Medulla oblongata (tissue), 1 donor: ENCODE measurements around the gene ABCA3.
"Not testable (repeated sequence)": the region's sequence is repeated elsewhere in the genome, so short reads cannot be mapped to it uniquely, and the experiment has no call there.

Experiments used
- DNase-seq: peaks from one replicate; pipeline ENCODE4 v3.0.0-alpha.2; 2015; ENCODE audit errors: extremely low spot score

Gene ABCA3

DNA sequence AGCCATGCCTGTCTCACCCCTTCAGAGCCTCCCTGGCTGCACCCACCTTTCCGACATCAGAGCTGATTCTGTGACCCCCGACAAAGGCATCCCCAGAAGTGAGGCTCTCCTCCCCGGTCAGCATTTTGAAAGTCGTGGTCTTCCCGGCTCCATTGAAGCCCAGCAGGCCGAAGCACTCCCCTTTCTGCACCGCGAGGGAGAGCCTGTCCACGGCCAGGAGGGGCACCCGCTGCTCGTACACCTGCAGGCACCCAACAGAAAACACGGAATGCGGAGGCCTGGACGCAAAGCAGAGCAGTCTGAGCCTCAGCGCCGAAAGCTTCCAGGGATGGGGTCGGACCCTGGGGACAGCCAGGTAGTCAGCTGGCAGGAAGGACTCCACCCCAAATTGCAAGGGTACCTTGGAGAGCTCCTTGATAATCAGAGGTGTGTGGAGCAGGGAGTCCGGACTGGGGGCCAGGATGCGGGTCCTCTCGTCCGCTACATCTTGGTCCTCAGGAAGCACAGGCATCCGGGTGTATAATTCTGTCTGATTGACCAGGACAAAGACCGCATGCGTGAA is 59.5 kb downstream of the ABCA3 start:
- no peak for DNase-seq

DNA sequence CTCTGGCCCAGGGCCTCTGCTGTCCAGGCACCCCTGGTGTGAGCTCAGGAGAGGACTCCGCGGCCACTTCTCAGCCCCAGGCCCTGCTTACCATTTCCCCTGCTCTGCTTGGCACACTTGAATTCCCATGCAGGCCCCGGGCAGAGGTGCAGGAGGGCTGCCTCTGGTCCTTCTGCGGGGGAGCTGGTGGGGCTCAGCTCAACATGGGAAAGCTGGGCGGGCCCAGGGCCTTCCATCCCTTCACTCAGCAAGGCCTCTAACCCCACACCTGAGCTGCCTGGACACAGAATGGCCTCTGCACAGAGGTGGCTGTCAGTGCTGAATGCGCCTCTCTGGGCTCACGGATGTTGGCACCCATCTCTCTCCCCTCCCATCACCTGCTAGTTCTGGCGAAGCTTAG is 60.1 kb downstream of the ABCA3 start:
- DNase-seq: no peak

DNA sequence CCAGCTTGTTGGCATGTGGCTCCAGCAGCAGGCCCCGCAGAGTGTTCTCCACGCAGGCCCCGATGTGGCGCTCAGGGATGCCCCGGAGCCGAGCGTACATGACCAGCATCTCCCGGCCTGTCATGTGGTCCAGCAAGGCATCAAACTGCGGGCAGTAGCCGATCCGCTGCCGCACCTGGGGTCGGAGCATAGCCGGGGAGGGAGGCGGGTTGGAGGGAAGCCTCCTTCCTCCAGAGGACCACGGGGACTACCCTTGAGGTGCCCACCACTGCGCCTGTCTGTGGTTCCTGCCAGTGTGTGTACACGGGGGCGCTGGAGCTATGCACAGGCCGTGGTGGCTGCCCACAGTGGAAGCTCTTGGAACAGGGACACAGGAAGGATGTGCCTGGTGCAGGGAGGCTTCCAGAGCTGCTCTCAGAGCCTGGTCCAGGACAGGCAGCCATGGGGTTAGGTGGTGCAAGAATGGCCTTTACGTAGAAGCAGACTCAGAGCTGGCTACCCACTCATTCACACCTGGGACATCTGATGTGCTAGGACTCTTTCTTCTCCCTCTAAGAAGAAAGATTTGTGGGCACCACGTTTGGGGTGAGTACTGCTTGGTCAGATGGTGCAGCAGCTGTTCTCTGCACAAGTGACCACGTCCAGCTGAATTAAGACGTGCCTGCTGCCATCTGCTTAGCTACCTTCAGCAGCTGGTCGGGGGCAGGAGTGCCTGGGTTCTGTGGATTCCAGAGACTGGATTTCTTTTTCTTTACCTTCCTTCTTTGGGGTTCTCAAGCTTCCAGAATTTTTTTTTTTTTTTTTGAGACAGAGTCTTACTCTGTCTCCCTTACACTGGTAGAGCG is 61.4 kb downstream of the ABCA3 start:
- DNase-seq: no peak

DNA sequence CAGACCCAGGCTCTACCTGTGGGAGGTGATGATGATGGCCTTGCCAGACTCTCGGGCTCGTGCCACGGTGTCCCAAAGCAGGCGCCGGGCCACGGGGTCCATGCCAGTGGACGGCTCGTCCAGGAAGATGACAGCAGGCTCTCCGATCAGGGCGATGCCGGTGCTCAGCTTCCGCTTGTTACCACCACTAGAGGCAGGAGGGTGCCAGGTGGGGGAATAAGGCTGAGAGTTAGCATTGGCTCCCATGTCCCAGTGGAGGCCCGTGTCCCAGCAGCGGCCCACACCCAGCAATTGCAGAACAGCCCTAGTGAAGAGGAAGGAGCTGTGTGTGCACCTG is 62.3 kb downstream of the ABCA3 start:
- DNase-seq: no peak

DNA sequence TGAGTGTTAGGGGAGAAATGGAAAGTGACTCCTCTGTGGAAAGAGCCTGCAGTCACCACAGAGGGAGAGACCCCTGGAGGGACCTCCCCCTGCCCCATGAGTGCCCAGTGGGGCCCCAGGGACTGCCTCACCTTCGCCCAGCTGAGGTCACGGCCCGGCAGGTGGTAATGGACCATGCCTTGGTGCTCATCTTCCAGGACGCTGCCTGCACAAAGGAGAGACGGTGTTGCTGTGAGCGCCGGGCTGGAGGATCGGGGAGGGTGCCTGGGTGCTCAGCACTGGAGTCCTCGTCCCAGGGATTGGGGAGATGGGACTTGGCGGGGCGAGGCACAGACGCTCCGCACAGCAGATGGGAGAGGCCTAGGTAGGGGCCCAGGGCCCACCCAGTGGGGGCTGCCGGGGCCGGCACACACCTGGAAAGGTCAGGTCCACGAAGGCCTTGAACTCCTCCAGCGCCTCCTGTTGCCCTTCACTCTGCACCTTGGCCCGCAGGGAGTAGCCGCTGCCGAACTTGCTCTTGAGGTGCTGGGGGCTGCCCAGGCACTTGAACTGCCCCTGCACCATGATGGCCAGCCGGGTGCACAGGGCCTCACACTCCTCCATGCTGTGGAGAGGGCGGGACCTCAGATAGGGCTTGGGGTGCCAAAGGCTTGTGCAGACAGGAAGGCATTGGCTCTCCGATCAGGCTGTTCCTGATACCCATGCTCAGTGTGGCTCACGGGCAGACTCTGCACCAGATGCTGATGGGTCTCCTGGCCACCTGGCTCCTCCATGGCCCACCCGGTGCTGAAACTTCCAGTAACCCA is 62.9 kb downstream of the ABCA3 start:
- DNase-seq: no peak

DNA sequence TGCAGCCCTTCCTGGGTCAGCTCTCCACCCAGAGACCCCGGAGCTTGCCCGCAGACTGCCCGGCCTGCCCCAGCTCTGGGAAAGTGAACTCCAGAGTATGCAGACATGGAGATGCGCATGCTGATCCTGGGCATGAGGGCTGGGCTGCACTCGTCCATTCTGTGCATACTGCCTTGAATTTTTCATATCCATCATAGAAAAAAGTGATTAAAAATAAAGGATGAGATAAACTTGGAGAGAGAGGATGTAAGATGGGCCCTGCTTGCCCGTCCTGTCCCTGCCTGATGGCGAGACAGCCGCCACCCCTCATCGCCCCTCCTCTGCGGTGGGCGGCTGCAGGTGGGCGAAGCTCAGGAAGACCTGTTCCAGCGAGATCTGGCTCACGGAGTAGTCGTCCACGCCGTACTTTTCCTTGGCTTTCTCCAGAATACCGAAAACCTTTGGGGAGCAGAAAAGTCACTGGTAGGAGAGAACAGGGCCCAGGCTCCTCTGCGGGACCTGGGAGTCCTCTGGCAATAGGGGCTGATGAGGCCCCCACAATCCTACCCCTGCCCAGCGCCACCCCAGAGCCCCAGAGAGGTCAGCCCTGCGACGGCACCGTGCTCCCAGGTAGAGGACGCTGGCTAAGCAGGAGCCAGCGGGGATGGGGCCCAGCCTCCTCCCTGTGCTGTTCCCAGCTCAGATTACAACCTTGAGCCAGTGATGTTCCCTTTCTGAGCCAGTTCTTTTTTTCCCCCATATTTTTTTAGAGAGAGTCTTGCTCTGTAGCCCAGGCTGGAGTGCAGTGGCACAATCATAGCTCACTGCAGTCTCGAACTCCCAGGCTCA is 63.9 kb downstream of the ABCA3 start:
- no peak for DNase-seq

DNA sequence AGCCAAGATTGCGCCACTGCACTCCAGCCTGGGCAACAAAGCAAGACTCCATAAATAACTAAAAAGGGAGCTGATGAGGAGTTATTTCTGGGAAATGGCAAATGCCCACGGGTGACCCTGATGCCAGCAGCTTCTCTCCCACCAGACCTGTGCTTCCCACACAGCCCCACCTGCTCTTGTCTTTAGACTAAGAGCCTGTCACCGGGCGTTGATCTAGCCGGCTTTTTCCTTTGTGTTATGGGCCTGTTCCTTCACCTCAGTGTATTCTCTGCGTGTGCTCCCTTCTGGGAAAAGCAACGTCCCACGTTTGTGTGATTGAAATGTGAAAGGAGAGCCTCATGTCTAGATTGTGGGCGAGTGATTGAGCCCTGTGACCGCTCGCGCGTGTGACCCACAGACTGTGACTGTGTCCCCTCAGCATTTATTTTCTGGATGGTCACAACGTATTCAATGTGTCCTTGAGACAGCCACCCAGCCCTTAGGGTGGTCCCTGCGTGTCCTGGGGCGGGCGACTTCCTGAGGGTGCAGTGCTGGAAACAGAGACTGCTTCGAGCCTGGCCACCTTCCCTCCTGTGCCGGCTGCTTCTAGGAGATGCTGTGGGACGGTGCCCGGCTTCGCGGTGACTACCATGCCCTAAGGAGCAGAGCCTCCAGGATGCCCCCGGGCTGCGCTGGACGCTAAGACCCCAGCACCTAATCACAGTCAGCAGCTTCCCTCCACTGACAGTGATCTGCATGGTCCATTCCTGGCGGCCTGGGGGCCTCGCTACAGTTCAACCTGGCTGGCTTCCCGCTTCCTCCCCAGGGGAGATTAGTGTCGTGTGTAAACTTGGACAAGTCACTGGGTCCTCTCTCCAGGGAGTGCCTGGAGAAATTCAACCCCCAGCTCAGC is 64.8 kb downstream of the ABCA3 start:
- no peak for DNase-seq

DNA sequence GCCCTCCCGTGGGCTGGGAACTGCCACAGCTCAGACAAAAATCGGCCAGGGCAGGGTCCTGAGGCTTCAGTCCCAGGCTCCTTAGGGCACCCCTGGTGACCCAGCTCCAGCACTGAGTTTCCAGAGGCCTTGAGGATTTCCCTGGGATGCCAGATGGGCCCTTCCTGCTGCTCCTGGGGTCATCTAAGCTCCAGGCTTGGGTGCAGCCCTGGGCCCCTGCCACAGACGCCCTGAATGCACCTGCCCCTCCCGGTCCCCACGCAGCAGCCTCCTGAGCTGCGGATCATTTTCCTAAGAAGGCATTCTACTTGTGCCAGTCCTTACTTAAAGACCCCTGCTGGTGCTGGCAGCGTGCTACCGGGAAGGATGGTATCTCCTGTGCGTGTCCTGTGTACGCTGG is 66.6 kb downstream of the ABCA3 start:
- no peak for DNase-seq

DNA sequence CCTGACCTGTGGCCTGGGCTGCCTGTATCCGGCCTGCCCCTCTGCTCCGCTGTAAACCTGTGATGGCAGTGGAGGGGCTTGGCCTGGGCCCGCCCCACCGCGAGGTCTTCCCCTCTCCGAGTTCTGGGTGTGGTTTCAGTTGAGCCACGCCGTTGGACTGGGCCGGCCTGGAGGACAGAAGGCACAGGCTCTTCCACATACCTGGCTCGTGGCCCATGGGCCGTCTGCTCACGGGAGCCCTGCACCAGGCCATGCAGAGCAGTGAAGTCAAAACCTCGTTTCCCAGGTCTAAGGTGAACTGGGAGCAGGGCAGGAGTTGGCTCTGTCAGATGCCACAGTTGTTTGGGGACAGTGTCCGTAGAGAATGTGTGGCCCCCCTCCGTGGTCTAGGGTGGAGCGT is 67.0 kb downstream of the ABCA3 start:
- no peak for DNase-seq

DNA sequence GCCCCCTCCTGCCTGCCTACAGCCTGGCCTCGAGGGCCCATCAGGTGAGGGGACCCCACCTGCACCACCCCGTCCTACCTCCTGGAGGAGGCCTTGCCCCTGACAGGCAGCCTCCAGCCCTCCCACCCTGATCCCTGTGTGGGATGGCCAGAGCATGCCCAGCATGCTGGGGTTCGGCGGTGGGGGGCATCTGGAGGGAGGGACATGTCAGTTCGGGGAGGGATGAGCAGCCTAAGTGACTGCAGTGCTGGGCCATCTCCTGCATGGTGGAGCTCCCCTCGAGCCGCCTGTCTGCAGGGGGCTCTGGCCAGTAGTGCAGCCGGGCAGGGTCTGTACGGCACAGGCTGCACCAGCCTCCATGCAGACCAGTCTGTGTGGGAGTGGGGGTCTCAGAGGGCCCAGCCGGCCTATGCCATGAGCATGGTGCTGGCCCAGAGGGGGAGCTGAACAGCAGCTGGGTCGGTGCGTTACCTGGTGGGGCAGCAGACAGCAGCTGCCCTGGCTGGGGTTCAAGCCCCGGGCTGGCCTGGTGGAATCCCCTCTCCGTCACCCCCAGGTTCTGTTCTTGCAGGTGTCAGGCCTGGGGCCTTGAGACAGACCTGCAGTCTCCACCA is 68.6 kb downstream of the ABCA3 start:
- no peak for DNase-seq

DNA sequence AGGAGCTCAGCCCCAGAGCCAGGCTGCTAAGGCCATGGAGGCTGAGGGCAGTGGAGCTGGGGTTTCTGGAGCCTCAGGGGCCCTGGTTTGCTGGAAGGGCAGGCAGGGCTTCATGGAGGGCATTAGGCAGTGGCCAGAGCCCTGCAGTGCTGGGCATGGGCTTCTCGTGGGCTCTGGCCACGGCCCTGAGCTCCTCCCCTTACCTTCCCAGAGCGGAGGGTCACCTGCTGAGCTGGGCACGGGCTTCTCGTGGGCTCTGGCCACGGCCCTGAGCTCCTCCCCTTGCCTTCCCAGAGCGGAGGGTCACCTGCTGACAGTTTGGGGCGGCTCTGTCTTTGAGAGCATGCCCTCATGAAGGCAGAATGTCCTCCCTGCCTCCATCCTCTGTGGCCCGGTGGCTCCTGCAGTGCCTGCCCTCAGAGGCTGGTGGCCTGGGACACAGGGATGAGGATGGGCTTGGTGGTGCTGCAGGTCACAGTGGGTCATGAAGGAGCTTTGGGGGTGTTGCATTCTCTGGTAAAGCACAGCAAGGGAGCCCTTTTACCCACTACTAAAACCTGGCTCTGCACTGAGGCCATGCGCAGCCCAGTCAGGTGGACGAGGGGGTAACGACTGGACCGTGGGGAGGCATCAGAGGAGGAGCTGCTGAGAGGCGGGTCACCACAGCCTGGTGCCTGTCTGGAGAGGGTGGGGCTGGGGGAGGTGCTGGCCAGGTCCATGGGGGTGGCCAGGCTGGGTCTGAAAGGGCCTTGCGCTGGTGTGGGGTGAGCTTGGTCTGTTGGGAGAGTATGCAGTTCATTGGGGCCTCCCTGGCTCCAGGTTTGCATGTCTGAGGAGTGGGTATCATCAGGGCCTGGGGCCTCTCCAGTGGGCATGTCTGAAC is 69.7 kb downstream of the ABCA3 start:
- no peak for DNase-seq

DNA sequence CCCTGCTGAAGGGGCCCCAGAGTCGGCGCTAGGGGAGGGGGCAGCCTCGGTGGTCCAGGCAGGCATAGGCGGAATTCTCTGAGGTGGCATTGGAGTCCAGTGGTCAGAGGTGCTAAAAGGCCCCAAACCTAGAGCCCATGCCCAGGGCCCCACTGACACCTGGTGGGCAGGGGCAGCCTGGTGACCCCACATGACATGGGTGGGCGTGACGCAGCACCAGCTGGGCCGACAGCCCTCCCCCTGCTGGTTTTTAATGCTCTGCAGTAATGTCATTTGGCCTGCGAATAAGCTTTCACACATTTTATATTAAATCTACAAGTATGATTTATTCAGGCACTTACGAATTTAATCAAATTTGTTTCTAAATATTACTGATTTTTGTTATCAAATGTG is 70.5 kb downstream of the ABCA3 start:
- DNase-seq: no peak

DNA sequence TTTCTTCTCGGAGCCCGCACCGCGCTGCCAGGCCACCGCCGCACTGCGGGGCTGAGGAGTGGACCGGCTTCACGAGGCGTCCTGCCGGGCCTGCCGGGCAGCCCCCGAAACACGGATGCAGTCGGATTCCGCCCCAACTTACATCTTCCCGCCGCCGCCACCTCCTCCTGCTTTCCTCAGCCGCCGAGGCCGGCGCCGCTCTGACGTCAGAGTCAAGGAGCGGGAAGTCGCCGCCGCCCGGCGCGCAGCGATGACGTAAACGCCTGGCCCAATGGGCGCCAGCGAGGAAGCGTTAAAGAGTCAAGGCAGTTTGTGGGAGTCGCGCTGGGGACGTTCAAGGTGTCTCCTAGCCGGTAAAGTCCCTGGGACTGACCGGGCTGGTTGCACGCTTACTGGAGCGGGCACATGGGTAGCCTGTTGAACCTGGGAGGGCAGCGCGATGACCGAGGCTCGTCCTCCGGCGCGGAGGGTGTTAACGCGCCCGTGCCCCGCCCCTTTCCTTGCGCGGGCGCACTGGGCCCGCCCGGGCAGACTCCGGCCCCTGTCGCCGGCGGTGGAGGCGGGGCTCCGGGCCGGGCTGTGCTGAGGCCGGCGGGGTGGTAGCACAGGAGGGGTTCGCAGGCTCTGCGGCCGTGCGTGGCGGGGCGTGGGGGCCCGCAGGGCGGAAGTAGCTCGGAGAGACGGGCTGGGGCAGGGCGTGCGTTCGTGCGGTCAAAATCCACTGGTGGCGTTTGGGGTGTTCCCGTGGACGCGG is 72.4 kb downstream of the ABCA3 start, which contains the start of gene RNPS1:
Gene RNPS1, minus strand, starts transcription at position 214 of the 754 bp plus-strand sequence. CDS start 3,483 bp downstream, outside the sequence.
- DNase-seq: peak; percentile 96

DNA sequence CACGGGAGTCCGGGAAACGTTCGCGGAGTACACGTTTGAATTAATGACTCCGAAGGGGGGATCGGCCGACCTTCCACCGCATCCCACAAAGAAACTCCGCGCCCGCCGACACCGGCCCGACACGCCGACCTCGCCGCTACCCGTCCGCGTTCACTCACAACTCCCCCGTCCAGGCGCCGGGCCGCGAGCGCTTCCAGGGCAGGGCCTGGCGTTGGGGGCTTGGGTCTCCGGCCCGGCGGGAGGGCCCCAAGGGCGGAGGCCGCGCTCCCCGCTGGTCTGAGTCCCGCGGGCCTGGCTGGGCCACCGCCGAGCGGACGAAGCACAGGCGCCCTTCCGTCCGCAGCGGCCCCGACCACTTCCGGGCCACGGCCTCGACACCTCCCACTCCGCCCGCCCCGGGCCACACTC is 73.0 kb downstream of the ABCA3 start:
- DNase-seq: not testable (repeated sequence)

DNA sequence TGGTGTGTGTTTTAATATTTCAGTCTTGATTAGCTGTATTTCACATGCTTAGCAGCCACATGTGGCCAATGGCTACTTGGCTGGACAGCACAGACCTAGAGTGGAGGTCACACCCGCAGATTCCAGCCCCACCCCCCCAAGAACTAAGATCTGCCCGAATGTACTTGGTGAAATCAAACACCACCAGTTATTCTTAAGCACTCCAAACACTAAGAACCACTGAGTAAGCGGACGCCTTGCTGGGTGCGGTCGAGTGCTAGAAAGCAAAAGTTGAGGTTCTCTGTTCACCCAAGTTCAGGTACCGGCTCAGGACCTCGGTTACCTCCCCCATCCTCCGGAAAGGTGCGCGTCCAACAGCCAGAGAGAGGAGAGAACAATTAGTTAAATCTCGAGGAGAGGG is 73.6 kb downstream of the ABCA3 start:
- DNase-seq: not testable (repeated sequence)

DNA sequence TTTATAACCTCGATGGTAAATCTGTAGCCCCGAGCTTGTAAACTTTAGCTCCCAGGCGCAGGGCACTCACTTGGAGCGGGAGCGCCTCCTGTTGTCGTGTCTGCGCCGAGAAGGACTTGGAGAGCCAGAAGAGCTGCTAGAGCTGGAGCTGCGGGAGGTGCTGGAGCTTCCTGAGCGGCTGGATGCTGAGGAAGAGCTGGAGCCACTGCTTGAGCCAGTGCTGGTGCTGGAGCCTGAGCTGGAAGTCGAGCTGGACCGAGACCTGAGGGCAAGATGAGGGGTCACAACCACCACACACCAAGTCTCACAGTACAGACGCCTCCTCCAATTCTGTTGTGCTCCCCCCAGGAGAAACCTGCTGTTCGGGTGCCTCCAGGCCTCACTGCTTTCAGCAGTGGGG is 77.5 kb downstream of the ABCA3 start:
- not testable (repeated sequence) for DNase-seq

DNA sequence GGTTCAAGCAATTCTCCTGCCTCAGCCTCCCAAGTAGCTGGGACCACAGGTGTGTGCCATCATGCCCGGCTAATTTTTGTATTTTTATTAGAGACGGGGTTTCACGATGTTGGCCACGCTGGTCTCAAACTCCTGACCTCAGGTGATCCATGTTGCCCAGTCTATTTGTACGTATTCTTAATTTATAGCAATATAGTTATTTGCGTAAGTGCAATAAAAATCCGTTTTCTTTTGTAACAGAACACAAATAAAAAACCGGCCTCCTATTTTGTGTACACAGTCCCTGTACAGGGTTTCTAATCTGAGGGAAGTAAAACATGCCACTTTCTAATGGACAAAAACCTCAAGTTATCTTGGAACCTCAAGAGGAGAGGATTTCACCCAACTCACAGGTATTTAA is 80.3 kb downstream of the ABCA3 start:
- DNase-seq: no peak

DNA sequence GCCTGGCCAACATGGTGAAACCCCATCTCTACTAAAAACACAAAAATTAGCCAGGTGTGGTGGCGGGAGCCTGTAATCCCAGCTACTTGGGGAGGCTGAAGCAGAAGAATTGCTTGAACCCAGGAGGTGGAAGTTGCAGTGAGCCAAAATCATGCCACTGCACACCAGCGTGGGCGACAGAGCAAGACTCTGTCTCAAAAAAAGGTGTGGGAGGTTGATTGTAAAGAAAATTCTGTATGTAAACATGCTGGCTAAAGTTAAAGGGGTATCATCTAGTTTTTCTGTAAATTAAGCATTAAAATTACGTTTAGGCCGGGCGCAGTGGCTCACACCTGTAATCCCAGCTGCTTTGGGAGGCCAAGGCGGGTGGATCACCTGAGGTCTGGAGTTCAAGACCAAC is 82.0 kb downstream of the ABCA3 start:
- DNase-seq: not testable (repeated sequence)

DNA sequence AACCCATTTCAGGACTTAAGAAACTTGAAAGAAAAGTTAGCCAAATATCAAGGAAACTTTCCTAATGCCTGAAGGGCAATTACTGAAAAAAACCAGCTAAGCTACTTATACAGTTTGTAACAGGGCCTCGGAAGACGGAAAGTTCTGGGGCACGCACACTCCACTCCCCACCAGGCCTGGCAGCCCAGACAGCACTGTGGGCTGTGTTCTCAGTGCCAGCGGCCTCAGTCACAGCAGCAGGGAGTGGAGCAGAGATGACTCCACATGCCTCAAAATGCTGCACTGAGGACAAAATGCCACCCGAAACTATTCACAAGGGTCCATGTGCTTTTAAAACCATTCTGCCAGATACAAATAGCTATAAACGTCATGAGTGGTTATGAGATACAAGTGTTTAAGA is 82.8 kb downstream of the ABCA3 start:
- DNase-seq: no peak
